Measurements from ENCODE around the gene FANCC. TPM values are rescaled to one million over a fixed set of nuclear protein-coding genes. Genes with fewer than 3 reads are reported as not detected.

The FANCC gene
- total RNA-seq, 1 experiment from 2014 or later = 19.4 TPM

DNA sequence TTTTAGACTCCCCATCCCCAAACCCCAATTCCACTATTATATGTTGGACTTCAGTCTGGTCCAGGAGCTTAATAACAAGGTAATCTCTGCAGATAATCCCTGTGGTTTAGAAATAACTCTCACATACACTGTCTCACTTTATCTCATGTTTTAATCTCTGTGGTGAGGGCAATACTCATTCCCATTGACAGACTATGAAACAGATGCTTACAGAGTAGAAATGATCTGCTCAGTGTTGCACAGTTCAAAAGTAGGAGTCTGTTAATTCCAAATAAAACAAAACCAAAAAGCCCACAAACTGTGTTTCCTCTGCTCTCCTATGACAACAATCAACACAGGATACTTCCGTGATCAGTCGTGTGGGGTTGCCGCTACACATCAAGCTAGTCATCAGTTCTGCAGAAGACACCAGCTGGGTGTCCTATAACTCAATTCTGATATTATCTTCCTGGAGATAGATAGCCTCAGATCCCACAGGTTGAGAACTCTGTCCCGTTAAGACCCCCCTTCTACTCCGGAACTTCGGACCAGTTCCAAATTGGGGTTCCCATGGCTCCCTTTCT is 26.3 kb upstream of the FANCC start:
- Histone ChIP-seq H4K20me1 (ENCODE audit: insufficient read depth) (no peaks in the 10 kb centered on the region), H3K4me1 (ENCODE audit: control insufficient read depth in 1 of 2, insufficient read depth in 2 of 2, low read length in 2 of 2) (no peaks in the 10 kb centered on the region), H3K9ac (ENCODE audit: low read length) (no peak overlapping the region), H3K79me2 (ENCODE audit: insufficient read depth, low read length) (no peaks in the 10 kb centered on the region), H3K4me2 (ENCODE audit: low read length) (no peak overlapping the region), H3K4me3 (replicated peaks in 1 of 2; ENCODE audit: low read depth in 1 of 2, low read length in 2 of 2) (no peak overlapping the region), H3K27me3 (ENCODE audit: insufficient read depth, low read length) (no peaks in the 10 kb centered on the region), H3K36me3 (ENCODE audit: control insufficient read depth in 1 of 2, insufficient read depth in 2 of 2, low read length in 2 of 2) (no peaks in the 10 kb centered on the region), H2AFZ (ENCODE audit: low read depth, low read length, poor library complexity, severe bottlenecking) (no peak overlapping the region), H3K9me2 (ENCODE audit: insufficient read depth) (no peaks in the 10 kb centered on the region), H3K9me3 (ENCODE audit: control insufficient read depth in 1 of 2, insufficient read depth in 1 of 2, low read depth in 1 of 2, low read length in 2 of 2) (no peaks in the 10 kb centered on the region), H3K27ac (ENCODE audit: low read depth, low read length) (no peak overlapping the region)
- CTCF ChIA-PET = no interaction called here
- TF ChIP-seq, protein P1, sequence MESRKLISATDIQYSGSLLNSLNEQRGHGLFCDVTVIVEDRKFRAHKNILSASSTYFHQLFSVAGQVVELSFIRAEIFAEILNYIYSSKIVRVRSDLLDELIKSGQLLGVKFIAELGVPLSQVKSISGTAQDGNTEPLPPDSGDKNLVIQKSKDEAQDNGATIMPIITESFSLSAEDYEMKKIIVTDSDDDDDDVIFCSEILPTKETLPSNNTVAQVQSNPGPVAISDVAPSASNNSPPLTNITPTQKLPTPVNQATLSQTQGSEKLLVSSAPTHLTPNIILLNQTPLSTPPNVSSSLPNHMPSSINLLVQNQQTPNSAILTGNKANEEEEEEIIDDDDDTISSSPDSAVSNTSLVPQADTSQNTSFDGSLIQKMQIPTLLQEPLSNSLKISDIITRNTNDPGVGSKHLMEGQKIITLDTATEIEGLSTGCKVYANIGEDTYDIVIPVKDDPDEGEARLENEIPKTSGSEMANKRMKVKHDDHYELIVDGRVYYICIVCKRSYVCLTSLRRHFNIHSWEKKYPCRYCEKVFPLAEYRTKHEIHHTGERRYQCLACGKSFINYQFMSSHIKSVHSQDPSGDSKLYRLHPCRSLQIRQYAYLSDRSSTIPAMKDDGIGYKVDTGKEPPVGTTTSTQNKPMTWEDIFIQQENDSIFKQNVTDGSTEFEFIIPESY (IDR thresholded peaks at IDR 0.05; ENCODE audit: extremely low read depth, insufficient replicate concordance, low read length) = no peak
- no peak for TF ChIP-seq SRF (IDR thresholded peaks at IDR 0.05; ENCODE audit: low read depth)
- TF ChIP-seq TCF7L2 (IDR thresholded peaks at IDR 0.05; ENCODE audit: borderline replicate concordance, extremely low read depth, insufficient read depth, insufficient read length) = no peak
- intact Hi-C loops (cut with micrococcal nuclease) = no loop called here
- RAD21 ChIA-PET (ENCODE audit: low non-redundant PET in 1 of 2, low total read pairs in 2 of 2, uncharacterized antibody in 2 of 2, unreplicated experiment in 2 of 2) = no interaction called here
- POLR2A ChIA-PET = no interaction called here
- ATAC-seq (no peak), DNase-seq (ENCODE audit: low read depth, low spot score) (no peak)
- no TSS peak for BruUV-seq (replicated peaks)

DNA sequence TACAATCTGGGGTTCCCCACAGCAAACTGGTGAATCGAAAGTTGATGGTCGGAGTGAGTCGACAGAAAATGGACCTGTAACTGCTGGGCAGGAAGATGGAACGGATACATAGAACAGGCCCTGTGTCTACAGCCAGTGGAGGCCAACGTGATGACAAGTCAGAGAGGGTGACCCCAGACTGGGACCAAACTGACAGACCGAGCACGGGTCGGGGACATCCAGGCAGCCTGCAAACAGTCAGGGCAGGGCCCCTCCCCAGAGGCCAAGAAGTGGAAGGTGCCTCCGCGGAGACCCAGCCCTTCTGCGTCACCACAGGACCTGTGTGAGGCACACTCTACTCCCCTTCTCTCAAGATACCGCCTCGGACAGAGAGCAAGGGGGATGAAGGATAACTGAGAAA is 25.1 kb upstream of the FANCC start:
- intact Hi-C loops (cut with micrococcal nuclease) = no loop called here
- CTCF ChIA-PET = no interaction called here
- no peak overlapping the region for H3K4me3 ChIP-seq (replicated peaks in 1 of 2; ENCODE audit: low read depth in 1 of 2, low read length in 2 of 2)

More for the DNA sequence above, 25.1 kb upstream of the FANCC start:
- ATAC-seq = no peak
- Histone ChIP-seq H3K9ac (ENCODE audit: low read length) (no peak overlapping the region), H3K27me3 (ENCODE audit: insufficient read depth, low read length) (no peaks in the 10 kb centered on the region), H3K27ac (ENCODE audit: low read depth, low read length) (no peak overlapping the region), H3K36me3 (ENCODE audit: control insufficient read depth in 1 of 2, insufficient read depth in 2 of 2, low read length in 2 of 2) (no peaks in the 10 kb centered on the region), H3K4me2 (ENCODE audit: low read length) (no peak overlapping the region), H3K9me2 (ENCODE audit: insufficient read depth) (no peaks in the 10 kb centered on the region), H3K79me2 (ENCODE audit: insufficient read depth, low read length) (no peaks in the 10 kb centered on the region), H3K9me3 (ENCODE audit: control insufficient read depth in 1 of 2, insufficient read depth in 1 of 2, low read depth in 1 of 2, low read length in 2 of 2) (no peaks in the 10 kb centered on the region), H2AFZ (ENCODE audit: low read depth, low read length, poor library complexity, severe bottlenecking) (no peak overlapping the region), H4K20me1 (ENCODE audit: insufficient read depth) (no peaks in the 10 kb centered on the region), H3K4me1 (ENCODE audit: control insufficient read depth in 1 of 2, insufficient read depth in 2 of 2, low read length in 2 of 2) (no peaks in the 10 kb centered on the region)
- BruUV-seq (replicated peaks) = no TSS peak
- ChIA-PET POLR2A (no interaction called here), RAD21 (ENCODE audit: low non-redundant PET in 1 of 2, low total read pairs in 2 of 2, uncharacterized antibody in 2 of 2, unreplicated experiment in 2 of 2) (no interaction called here)
- no peak for DNase-seq (ENCODE audit: low read depth, low spot score)
- TF ChIP-seq YY1 (IDR thresholded peaks at IDR 0.05; ENCODE audit: extremely low read depth, insufficient replicate concordance, low read depth, low read length) = no peak
